NCI-H1105 treated with DMSO at 0.1 percent for 48 hours (cell line): ENCODE results near the gene USP6NL.

ENCODE experiments used
- DNase-seq: peaks from one replicate; lab custom pipeline; 2025; lab: John Stamatoyannopoulos, UW

USP6NL gene

DNA sequence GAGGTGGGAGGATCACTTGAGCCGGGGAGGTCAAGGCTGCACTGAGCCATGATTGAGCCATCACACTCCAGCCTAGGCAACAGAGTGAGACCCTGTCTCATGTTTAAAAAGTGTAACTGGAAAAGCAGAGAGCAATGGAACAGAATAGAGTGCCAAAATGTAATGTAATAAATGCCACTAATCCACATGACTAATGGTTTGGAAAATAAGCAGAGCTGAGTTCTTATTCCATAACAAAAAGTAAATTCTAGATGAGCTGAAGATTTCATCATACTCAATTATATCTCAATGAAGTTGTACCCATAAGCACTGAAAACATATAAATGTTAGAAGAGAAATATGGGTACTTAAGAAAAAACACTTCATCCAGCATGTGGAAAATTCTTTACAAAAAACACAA is 132.6 kb downstream of the USP6NL start:
- DNase-seq = no peak

DNA sequence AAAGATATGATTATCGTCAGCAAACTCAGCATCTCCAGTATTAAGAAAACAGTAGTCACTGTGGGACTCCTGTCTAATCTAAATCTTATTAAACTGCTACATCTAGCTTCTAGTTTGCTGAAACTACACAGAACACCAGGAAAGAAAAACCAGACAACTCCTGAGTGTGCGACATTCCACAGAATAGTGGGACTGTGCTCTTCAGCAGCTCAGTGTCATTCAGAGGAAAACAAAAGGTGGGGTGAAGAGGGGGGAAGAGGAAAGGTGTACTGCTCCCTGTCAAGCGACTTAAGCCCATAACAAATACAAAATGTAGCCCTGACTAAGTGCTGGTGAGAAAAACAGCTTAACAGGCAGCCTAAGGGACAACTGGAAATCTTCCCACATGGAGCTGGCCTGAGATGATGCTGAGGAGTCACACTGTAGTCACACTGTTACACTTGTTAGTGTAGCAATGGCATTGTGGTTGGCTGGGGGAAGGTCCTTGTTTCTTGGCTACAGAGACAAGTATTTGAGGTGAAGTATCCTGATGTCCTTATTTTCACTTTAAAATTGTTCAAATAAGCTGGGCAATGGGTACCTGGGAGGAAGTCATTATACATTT is 135.5 kb downstream of the USP6NL start:
- DNase-seq = no peak

DNA sequence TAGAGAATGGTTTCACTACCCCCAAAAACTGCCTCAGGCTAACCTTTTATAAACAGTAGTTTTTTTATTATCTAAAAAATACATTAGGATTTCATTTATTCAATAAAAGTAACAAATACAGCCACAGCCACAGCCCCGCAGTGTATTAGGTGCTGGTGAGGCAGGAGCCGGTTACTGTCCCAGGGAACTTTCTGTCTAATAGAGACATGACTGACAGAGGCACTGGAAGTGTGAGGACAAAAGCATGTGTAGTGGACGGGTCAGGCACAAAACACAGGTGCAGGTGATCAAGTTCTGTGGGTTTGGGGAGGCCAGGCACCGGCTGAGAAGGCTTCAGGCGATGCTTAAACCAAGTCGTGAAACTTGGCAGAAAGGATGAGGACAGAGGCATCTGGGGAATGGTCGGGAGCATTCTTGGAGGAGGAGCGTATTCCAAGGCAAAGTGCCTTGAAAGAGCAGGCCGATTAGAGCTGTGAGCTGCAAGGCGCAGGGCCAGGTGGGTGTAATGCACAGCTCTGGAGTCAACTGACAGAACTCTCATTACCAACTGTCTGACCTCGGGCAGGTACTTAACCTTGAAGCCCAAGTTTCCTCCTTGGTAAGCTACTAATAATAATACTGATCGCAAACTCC is 138.2 kb downstream of the USP6NL start:
- no peak for DNase-seq

GRCh38 chr10:11472158-11472753 is 139.2 kb downstream of the USP6NL start:
- DNase-seq = peak; percentile 26

GRCh38 chr10:11469575-11470391 is 141.7 kb downstream of the USP6NL start:
- DNase-seq = no peak

GRCh38 chr10:11468126-11468742 is 143.2 kb downstream of the USP6NL start:
- DNase-seq = no peak

GRCh38 chr10:11465406-11465805 is 146.0 kb downstream of the USP6NL start:
- DNase-seq = no peak

DNA sequence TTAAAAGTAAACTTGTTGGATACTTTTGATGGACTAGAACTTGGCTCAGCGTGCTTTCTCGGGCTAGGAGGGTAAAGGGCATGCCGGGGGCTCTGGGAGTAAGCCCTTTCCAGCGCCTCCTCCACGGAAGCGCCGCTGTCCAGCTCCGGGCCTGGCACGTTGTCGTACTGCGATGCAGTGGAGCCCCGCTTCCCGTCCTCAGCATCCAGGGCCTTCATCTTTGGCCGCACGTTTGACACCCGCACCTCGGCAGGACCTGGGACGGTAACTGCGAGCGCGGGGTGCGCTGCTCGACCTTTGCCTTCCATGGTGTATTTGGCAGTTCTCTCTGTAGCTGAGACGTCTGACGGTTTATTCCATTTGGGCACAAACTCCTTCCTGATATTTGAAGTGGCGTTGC is 148.3 kb downstream of the USP6NL start:
- DNase-seq = no peak

DNA sequence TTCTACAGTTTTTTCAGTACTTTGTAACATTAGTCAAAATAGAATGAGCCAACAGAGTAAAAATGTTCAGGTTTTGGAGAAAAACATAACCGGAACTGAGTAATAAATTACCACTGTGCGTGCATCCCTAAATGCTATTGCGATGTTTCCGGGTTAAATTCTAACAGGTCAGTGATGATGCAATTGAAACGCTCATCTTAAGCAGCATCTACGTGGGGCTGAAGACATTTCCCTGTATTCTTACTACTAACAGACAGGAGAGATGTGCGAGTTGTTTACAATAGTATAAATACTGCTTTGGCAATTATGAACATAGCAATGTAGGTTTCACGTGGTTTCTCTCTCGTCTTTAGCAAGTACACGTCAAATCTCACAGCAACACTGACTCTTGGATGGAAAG is 149.4 kb downstream of the USP6NL start:
- DNase-seq = no peak

GRCh38 chr10:11457336-11457735 is 154.1 kb downstream of the USP6NL start:
- DNase-seq = no peak

- DNase-seq = no peak
Measured at GRCh38 chr10:11454958-11455566, 156.4 kb downstream of the USP6NL start.

GRCh38 chr10:11454160-11454559 is 157.3 kb downstream of the USP6NL start:
- DNase-seq = no peak

DNA sequence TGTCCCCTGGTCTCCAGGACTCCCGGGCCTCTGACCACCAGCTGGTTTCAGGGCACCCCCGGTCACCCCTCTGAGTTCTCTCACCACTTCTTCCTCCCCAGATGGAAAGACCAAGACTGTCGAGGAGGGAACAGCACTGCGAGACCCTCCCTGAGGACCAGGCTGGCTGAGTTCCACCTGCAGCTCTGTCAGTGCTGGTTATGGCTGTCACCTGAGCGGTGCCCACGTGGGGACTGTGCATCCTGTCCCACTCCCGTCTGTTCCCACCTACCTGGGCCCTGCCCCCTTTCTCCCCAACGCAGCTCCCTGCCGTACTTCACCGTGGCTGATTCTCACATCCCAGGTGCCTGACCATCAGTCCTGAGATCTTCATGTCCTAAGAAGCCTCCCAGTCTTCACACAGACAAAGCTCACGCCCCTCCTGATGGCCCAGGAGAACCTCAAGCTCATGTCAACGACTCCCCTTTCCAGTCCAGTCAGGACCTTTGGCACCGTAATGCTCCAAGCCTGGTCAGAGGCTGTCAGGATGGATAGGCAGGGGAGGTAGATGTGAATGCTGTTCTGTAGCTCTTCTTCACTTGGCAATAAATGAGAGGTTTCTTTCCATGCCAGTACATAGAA is 159.7 kb downstream of the USP6NL start:
- no peak for DNase-seq

DNA sequence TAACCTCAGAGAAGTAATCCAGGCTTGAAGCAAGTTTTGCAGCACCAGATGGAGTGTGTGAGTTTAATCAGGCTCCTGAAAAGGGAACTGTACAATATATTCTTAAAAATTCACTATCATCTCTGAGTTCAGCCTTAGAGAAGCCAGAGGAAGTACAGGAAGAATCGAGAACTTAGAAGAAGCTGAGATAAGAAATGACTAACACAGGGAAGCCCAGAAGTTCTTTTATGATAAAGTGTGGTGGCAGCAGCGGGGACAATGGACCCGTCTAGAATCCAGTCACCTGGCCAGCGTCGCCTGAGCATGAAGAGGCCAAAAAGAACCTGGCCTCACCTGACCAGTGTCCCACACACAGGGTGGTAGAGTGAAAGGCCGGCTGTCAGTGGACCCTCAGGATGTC is 161.0 kb downstream of the USP6NL start:
- DNase-seq = no peak

GRCh38 chr10:11449761-11450160 is 161.7 kb downstream of the USP6NL start:
- no peak for DNase-seq

GRCh38 chr10:11448545-11449244 is 162.8 kb downstream of the USP6NL start:
- no peak for DNase-seq

DNA sequence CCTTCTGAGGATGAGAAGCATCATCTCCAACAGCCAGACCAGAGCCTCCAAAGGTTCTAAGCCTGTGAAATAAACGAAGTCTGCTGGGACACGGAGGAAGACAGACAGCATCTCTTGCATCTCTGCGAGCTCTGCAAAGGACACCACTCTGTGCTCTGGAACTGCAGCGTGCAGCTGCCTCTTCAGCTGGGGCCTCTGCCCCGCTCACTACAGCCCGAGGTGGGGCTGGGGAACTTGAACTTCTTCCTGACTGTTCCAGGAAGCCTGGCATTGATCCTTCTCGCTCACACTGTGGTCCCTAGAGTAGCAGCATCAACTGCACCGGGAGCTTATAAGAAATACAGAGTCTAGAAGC is 163.3 kb downstream of the USP6NL start:
- no peak for DNase-seq

DNA sequence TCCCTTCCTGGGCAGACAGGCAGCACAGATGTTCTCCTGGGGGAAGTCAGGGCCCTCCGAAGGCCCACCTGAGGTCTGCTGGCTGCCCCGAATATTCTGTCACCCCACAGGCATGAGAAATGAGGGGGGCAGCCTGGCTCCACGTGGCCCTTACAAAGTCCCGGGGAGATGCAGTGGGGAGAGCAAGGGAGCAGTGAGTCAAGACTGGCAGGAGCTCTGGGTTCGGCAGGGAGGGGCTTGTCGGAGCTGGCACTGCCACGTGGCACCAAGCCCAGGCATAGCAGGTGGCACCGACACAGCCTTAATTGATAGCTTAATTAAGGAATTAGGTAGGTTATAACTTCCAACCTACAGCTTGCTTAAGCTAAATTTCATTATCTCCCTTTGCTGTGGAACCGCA is 163.9 kb downstream of the USP6NL start:
- peak; percentile 58 for DNase-seq

DNA sequence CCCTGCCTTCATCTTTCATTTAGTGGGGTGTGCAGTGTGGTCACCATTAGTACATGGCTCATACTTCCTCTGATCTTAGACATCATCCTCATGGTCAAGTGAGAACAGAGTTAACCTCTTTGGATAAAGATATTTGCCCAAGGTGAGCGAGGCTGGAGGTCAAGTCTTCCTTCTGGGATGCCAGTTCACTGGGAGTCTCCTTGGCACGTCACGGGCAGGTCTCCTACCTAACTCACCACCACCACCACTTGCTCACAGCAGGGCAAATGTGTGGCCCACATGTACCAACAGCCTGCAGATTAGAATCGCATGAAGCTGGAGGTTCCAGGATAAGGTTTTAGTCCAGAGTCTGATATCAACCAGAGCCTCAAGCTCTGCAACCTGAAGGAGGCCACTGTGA is 164.6 kb downstream of the USP6NL start:
- no peak for DNase-seq

- DNase-seq = no peak
Measured at GRCh38 chr10:11446133-11446532, 165.3 kb downstream of the USP6NL start.
